ENCODE results near the gene CCL14.

CCL14 gene

DNA sequence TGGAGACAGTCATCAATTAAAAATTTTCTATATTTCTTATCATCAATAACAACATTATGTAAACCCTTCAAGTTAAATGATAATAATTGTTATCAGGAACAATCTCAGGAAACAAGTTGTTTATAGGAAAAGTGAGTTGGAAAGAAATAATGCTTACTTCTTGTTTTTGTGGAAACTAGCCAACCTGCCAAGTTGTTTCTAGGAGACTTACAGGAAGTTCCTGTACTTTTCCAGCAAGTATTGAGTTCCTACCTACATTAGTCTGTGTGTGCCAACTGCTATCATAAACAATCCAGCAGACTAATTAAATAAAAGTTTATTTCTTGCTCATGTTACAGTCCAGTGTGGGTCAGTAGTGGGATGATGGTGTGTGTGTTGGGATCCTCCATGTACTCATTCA is 1.6 kb upstream of the CCL14 start:
- DNase-seq (ENCODE audit: low read depth in 2 of 2): no peak

DNA sequence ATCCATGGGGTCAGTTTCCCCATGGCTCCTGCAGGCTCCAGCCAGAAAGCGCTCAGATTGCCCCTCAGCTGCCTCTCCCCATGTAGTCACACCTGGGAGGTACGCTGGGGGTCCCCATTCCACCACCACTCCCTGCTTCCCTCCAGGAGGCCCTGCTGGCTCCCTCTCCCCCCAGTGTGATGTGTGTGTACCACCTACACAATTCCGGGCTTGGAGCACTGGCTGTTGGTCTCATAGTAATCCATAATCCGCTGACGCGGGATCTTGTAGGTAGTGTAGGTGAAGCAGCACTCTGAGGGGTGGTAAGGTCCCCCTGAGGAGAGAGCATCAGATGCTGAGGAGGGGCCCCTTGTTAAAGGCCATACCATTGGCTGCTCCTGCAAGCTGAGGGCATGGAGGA is 2.4 kb downstream of the CCL14 start:
- no peak for DNase-seq (ENCODE audit: low read depth in 2 of 2)

DNA sequence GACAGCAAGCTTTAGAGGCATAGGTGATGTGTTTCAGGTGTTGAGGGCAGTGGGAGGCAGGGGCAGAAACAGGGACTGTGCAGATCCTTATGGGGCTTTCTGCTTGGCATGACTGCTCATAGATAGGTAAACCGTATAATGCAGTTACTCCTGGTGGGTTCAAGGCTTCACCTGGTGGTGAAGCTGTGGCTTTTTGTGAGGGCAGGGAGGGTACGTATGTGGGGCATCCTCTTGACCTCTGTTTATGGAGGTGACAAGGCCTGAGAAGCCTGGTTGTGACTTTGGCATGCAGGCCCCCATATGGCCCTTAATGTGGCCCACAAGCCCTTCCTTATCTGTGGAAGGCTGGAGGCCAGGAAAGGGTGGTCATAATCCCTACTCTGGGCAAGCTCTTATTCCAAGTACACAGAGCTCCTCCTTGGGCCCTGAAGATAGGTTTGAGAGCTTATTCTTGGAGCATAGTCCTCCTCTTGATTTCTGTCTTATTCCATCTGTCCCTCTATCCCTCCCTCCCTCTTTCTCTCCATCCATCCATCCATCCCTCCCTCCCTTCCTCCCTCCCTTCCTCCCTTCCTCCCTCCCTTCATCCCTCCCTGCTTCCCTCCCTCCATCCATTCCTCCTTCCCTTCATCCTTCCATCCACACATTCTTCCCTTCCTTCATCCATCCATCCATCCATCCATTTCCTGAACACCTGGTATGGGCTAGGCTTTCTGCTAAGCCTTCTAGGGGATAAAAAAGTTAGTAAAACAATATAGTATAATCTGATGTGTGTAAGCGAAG is 3.9 kb downstream of the CCL14 start:
- no peak for DNase-seq (ENCODE audit: low read depth in 2 of 2)

DNA sequence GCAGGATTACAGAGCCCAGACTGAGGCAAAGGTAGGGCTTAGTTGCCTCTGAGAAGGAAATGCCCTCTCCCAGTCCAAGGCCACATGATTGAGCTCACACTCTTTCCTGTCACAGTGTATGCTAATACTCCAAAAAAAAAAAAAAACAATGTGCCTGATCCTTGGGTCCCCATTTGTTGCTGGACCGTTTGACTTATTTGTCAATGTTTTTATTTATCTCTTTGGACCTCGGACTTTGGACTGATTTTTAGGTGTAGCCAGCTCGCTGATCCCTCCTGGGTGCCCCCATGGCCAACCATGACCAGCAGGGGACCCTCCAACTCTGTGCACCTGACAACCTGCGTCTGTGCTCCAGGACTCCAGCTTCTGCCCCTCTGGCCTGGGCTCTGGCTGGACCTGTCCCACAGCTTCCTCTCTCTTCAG is 4.6 kb downstream of the CCL14 start:
- DNase-seq (ENCODE audit: low read depth in 2 of 2): no peak

DNA sequence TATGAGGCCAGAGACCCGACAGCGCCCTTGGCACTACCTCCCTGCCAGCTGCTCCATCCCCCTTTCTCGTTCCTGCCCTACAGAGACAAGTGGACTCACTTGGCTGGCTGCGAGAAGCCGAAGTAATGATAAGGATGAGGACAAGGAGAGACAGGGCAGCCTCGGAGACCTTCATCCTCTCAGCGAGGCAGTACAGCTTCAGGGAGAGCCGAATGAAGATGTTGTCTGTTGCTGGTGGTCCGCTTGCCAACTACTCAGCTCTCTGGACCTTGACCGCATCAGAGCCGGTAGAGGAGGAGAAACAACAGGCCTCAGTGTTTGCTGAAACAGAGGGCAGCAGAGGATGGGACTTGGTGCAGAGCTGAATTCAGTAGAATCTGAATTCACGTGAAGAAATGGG is 5.3 kb downstream of the CCL14 start, which contains the start of gene CCL16:
Gene CCL16 (minus strand): TSS at position 252 of the 400 bp plus-strand sequence. CDS start 77 bp downstream, at position 175.
- DNase-seq (ENCODE audit: low read depth in 2 of 2): no peak

DNA sequence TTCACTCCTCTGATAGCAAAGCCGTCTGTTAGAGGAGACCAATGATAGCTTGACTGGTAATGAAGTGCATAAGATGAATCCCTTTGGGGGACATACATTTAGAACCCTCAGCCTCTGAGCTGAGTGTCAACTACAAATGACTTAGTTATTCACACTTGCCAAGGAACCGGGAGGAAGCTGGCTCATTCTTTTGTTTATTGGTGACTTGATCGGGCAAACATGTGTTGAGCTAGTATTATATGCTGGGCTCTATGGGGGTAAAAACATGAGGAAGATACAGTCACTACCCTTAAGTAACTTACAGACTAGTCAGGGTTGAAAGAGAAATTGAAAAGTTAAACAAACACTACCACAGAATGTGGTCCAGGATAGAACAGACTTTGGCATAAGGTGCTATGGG is 8.2 kb downstream of the CCL14 start:
- DNase-seq (ENCODE audit: low read depth in 2 of 2): no peak

DNA sequence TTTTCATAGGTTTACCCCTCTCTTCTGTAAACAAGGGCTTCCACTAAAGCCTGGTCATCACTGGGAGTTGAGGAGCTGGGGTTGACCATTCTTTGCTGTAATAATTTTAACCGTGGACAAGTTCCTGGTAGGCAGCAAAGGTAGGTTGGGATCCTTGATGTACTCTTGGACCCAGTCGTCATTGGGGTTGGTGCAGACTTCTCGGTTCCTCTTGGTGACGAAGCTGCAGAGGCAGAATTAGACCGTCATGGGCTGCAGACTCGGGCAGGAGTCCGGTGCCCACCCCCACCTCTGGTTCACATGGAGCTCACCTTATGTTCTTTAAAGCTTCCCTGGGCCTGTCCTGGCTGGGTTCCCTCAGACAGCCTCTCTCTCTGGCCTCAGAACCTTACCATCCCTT is 9.0 kb downstream of the CCL14 start:
- no peak for DNase-seq (ENCODE audit: low read depth in 2 of 2)

DNA sequence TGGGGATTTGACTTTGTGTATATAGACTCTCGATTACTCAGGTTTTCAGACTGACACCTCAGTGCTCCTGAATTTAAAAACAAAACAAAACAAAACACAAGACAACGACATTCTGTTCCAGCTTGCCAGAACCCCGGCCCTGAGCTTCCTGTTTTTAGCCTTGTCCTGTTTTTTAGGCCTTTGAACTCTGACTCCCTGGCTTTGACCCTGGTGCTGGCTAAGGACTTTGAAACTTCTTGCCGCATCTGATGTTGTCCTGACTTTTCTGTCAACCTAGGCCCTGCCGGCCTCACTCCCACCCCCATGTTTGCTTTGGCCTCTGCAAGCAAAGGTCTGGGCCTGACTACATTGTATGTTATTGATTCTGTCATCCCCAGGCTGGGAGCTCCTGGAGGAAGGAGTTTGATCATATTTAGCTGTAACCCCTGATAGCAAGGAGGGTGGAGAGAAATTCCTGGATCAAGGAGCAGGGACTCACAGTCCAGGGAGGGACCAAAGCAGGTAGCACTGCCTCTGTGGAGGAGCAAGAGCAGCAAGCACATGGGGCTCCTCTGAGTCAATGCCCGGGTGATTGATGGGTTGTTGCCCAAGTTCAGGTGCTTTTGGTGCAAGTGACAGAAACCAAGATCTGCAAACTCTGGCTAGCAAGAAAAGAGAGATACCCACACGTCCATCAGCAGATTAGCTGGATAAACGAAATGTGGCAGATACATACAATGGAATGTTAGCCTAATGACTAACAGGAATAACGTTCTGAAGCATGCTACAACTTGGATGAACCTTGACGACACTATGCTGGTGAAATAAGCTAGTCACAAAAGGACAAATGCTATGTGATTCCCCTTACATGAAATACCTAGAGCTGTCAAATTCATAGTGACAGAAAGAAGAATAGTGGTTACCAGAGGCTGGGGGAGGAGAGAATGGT is 12.9 kb downstream of the CCL14 start:
- no peak for DNase-seq (ENCODE audit: low read depth in 2 of 2)

DNA sequence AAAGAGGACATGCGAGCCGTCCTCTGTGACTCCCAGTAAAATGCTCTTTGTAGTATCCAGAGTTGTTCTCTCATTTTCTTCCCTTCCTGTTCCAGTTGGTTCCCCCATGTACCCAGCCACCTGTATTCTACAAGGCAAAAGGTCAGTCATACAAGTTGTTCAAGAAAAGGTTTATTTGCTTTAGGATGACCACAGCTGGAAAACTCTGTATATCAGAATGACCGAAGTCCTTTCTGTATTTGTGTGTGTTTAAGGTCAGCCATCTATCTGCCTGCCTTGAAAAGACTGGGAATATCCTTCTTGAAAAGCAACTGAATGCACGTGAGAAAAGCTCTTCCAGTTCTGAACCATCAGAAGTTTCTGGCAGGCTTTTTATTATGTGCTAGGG is 13.6 kb downstream of the CCL14 start:
- no peak for DNase-seq (ENCODE audit: low read depth in 2 of 2)

DNA sequence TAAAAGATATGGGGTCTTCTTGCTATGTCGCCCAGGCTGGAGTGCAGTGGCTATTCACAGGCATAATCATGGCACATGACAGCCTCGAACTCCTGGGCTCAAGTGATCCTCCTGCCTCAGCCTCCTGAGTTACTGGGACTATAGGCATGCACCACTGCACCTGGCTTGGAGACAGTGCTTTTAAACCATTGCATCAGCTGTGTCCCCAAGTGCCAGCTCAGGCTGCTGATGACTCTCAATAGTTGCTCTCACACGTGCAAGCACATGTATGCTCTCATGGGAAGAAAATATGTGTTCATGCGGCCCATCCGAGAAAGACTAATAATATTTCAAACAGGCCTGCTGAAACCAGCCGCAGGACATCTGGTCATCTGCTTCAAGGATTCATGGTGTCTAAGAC is 14.0 kb downstream of the CCL14 start:
- DNase-seq (ENCODE audit: low read depth in 2 of 2): no peak

DNA sequence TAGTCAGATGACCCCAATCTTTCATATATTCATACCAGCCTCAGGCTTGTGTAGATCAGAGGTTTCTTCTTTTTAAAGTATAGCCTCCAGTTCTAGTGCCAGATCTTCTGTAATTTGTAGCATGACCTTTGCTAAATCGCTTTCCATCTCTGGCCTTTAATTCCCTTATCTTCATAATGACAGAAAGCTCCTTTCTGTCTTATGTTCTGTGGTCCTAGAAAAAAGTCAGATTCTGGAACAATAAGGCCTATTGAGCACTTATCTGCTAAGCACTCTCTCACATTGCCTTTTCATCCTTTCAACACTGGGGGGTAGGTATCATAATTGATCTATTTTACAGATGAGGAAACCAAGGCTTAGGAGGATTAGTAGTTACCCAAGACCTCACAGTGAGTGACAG is 14.5 kb downstream of the CCL14 start:
- DNase-seq (ENCODE audit: low read depth in 2 of 2): no peak

DNA sequence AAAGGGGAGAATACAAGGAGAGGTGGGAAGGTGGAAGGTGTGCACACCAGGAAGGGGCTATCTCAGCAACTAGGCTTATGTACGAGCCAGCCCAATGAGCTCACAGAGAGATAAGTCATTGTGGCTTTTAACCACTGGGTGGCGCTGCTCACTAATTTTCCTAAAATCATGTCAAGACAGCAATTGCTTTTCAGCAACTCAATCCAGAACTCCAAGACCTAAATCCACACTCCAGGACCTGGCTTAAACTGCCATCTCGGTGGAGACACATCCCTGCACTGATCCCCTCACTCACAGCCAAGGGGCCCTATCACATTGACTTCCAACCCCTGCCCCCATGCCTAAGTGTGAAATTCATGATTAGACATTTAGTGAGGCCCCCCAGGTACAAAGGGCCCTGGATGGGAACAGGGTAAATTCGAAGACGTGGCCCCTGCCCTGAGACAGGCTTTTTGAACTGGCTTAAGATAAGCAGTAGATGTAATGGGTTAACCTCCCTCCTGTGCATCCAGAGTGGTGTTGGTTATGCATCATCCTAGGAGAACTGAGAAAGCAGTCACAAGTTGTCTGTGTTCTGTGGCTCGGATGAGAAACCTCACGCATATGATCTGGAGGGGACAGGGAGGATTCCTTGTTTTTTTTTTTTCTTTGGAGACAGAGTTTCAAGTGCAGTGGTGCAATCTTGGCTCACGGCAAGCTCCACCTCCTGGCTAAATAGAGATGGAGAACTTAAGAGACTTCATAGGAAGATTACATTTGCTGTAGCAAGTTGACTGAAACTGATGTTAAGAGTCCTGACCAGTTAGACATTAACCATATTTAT is 16.8 kb downstream of the CCL14 start:
- DNase-seq (ENCODE audit: low read depth in 2 of 2): peak; percentile 47 to 59

DNA sequence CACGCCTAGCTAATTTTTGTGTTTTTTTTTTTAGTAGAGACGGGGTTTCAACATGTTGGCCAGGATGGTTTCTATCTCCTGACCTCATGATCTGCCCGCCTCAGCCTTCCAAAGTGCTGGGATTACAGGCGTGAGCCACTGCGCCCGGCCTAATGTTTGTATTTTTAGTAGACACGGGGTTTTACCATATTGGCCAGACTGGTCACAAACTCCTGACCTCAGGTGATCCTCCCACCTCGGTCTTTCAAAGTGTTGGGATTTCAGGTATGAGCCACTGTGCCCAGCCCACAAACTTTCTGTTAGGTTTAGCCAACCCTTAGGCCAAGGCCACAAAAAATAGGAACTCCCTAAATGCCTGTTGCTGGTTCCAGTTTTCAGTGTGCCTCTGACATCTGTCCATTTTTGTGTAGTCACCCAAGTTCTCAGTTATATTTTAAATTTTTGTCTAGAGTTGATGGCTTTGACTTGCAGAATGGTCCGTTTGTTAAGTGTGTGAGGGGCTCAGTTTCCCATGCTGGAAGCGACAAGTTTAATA is 17.9 kb downstream of the CCL14 start:
- no peak for DNase-seq (ENCODE audit: low read depth in 2 of 2)

DNA sequence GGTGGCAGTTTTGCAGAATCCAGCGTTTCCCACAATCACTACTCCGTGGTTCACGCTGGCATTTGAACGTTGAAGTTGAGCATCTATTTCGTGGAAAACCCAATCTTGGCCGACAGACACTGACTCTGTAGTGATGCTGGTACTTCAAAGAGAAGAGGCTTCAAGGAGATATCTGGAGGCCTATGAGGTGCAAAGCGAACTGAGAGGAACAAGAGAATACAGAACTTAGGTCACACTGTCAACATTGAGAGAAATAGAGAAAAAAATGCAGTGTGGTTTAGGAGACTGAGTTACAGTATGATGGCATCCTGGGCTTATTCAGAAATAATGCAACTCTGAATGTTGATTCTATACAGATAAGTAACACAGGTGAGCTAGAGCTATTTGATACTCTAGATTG is 21.3 kb downstream of the CCL14 start:
- DNase-seq (ENCODE audit: low read depth in 2 of 2): no peak

DNA sequence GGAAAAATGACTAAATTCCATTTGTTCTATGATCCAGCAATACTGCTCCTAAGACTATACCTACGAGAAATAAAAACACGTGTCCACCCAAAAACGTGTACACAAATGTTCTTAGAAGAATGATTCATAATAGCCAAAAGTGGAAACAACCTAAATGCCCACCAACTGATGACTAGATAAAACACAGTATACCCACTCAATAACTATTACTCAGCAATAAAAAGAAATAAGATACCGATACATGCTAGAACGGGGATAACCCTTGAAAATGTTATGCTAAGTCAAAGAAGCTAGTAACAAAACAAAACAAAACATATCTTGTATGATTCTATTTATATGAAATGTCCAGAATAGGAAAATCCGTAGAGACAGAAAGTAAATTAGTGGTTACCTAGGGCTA is 22.9 kb downstream of the CCL14 start:
- DNase-seq (ENCODE audit: low read depth in 2 of 2): no peak

DNA sequence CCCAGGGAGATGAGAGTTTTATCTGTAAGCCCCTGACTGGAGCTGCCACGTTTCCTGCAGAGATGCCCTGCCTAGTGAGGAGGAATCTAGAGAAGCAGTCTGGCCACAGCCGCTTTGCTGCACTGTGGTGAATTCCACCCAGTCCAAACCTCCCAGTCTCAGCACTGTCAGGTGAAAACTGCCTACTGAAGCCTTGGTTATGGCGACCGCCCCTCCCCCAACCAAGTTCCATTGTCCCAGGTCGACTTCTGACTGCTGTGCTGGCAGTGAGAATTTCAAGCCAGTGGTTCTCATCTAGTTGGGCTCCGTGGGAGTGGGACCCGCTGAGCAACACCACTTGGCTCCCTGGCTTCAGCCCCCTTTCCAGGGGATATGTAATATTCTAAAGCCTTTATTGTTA is 32.8 kb downstream of the CCL14 start:
- DNase-seq (ENCODE audit: low read depth in 2 of 2): no peak

DNA sequence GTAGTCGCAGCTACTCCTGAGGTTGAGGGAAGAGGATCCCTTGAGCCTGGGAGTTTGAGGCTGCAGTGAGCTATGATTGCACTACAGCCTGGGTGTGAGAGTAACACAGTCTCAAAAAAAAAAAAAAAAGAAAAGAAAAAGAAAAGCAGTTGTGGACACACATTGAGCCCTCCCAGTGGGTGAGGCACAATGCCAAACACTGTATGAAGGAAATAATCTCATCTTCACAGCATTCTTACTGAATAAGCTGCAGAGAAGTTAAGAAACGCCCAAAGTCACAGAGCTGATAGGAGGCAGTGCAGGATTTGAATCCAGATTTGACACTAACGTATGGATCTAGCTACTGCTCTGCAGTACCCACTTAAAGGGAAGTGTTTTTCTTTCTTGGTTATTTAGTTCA is 37.1 kb downstream of the CCL14 start:
- DNase-seq (ENCODE audit: low read depth in 2 of 2): no peak

DNA sequence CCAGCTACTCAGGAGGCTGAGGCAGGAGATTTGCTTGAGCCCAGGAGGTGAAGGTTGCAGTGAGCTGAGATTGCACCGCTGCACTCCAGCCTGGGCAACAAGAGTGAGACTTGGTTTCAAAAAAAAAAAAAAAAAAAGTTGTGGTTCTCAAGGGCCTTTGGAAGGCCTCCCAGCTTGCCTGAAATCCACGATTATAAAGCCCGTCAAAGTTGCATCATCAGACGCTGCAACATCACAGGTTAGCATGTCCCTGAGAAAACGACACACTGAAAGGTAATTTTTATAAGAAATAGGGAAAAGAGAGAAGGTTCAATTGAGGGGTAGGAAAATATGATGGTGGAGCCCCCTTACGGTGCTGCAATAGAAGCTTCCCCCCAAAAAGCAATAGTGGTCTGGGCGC is 38.4 kb downstream of the CCL14 start:
- DNase-seq (ENCODE audit: low read depth in 2 of 2): no peak

DNA sequence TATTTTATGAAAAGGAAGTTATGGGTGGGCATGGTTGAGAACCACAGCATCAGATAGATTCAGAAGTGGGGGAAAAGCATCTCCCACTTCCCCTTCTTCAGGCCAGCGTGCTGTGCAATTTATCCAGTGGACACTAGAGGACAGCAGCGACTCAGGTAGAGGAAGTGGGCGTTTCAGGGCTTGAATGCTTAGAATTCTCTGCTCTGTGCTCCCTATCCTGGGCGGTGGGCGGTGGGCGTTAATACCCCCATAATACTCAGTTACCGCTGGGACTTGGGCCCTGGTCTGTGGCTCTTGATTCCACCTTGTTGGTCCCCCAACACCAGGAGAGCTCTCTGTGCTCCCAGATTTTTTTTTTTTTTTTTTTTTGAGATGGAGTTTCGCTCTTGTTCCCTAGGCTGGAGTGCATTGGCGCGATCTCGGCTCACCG is 39.4 kb downstream of the CCL14 start:
- peak; percentile 7 to 30 for DNase-seq (ENCODE audit: low read depth in 2 of 2)

DNA sequence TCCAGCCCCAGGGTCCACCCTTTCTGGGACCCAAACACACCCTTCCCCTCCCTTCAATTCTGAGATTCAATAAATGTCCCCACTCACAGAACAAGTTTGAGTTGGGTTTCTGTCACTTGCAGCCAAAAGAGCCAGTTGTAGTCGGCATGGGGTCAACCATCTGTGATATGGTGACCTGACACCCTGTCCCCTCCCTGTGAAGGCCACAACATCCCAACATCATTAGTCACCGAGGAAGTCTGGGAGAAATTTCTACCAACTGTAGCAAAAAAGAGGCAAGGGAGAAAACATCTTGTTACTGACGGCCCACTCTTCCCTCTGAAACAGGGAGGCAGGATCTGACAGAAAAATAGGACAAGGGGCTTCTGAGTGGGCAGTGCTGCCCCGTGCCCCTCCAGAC is 42.4 kb downstream of the CCL14 start:
- DNase-seq (ENCODE audit: low read depth in 2 of 2): no peak

DNA sequence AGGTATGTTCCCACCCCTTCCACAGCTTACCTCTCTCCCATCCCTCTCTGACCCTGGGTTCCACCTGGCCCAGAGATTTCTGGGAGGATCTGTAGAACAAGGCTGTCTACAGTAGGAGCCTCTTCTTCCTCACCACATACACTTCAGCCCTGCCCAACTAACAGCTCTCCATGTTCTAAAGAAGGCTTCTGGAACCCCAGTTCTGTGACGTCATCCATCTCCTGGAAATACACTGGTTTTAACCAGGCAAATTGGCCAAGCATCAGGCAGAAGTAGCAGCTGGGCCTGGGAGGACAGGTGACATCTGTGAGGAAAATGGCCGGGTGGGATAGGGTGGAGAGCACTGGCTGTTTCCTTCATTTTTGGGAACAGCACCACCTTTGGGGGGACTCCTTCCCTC is 43.0 kb downstream of the CCL14 start, which contains the start of gene LYZL6:
Gene LYZL6 (minus strand): TSS at position 177 of the 400 bp plus-strand sequence. CDS start 4,357 bp downstream, outside the sequence.
- DNase-seq (ENCODE audit: low read depth in 2 of 2): no peak
